SK-N-SH (cell line): ENCODE results near the gene NFKB1.

Source experiments
- CTCF ChIP-seq: fragments of 200-600 bp; sonication (generic); IDR thresholded peaks from 2 replicates; pipeline ENCODE4 v1.6.1; 2017; ENCODE audit warnings: antibody characterized with exemption, mild to moderate bottlenecking, moderate library complexity
- EP300 ChIP-seq, 2 experiments: IDR thresholded peaks; 2 replicates each; pipeline versions ENCODE4 v1.4.0 to v1.6.1; 2012; ENCODE audit warnings: borderline replicate concordance in 1 of 2, low read depth in 1 of 2, low read length in 1 of 2
- MXI1 ChIP-seq: IDR thresholded peaks from 2 replicates; pipeline ENCODE4 v1.6.1; 2012; ENCODE audit warnings: mild to moderate bottlenecking, low read depth, low read length, improper control_type of control experiment
- TAF1 ChIP-seq: IDR thresholded peaks from 2 replicates; pipeline ENCODE4 v1.6.1; 2012; ENCODE audit warnings: low read depth, mild to moderate bottlenecking, low read length, moderate library complexity, borderline replicate concordance
- USF2 ChIP-seq: fragments of 150-350 bp; IDR thresholded peaks from 2 replicates; pipeline ENCODE4 v1.6.1; 2017; ENCODE audit warnings: antibody characterized with exemption, low read length, low read depth, borderline replicate concordance

- no peak for TF ChIP-seq MXI1
- TF ChIP-seq EP300 (IDR thresholded peaks at IDR 0.05; ENCODE audit: borderline replicate concordance in 1 of 2, low read depth in 1 of 2, low read length in 1 of 2) = no peak
- TF ChIP-seq CTCF = no peak
- no peak for TF ChIP-seq USF2
- no peak for TF ChIP-seq TAF1
Measured at GRCh38 chr4:102585329-102585728, 84.2 kb downstream of the NFKB1 start.
